Stimulated activated CD8-positive, alpha-beta memory T cell treated with anti-CD3 and anti-CD28 coated beads, Interleukin-4, amount 100 ng/mL, for 4 hours (primary cell): Measurements from ENCODE around the gene CCR6.

Source experiments
- DNase-seq, 2 donors: peaks; one replicate each; pipeline ENCODE4 v3.0.0-alpha.2; 2020; ENCODE audit warnings: low read depth in 2 of 2, low spot score in 1 of 2

CCR6 gene

DNA sequence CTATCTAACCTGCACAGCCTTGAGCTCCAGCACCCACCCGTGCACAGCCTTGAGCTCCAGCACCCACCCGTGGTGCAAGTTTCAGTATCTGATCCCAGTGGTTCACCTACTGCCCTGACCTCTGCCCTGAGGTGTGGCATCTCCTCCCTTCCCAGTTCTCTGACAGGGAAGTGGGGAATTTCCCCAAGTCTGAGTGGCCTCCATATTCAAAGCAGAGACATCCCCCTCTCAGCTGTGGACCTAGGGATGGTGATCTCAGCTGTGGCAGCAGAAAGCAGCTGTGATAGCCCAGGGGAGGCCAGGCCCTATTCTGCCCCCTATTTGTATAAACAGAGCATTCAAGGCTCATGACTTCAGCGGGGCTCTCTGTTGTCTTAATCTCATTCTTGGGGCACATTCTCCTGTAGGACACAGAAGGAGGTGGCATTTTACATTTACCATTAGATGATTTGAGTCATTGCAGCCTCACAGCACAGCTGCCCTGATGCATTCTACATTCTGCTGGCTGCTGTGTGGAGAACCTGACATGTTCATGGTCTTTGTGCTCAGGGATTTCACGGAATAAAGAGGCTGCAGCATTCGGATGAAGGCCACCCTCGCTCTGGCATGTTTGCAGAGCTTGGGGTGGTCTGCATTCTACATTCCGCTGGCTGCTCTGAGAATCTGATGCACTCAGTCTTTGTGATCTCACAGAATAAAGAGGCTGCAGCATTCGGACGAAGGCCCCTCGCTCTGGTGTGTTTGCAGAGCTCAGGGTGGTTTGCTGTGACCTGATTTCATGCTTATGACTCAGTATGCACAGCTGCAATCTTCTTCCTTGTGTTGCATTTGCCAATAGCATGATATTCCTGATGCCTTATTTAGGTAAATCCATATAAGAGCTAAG lies 17.9 kb downstream of the CCR6 start:
- DNase-seq: no peak

DNA sequence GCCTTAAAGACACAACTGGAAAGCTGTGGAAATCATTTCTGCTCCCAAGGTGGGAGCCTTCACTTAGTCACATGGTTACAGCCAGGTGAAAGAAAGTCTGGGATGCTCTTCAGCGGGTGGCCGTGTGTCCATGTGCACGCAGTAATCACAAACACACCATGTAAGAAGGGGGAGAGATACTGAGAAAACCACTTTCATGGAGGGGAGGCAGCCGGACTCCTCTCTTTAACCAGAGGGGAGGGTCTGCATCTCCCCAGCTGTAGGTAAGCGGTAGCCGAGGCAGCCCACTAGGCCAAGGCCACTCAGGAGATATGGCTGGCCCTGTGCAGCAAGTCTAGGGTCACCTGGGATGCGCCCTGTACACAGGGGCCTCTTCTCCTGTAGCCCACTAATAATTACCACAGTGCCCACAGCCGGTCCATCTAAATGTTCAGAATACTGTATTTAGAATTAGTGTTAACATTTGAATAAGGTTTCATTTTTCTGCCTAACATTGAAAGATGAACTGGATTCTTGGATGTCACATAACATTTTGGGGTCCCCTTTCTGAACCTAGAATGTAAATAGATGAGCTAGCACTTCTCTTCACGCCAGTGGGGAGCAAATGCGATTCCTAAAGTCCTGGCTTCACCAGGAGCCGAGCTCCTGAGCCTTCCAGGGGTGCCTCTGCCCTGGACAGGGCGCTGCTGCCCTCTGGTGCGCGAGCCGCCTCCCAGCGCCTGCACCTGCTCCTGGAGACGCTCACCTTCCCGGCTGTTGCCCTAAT lies 19.0 kb downstream of the CCR6 start:
- DNase-seq: no peak

DNA sequence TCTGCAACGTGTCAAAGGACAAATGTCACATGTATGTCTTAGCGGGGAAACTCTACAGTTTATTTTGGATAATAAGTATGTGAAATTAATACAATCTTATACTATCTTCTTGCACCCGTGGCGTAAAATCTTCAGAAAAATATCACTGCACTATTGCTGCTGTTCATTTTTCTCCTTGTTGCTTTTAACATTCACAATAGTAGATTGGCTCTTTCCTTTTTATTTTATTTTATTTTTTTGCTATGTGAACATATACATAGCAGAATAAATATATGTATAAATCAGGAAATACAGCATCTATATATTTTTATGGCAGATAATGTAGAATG lies 19.5 kb downstream of the CCR6 start:
- no peak for DNase-seq

DNA sequence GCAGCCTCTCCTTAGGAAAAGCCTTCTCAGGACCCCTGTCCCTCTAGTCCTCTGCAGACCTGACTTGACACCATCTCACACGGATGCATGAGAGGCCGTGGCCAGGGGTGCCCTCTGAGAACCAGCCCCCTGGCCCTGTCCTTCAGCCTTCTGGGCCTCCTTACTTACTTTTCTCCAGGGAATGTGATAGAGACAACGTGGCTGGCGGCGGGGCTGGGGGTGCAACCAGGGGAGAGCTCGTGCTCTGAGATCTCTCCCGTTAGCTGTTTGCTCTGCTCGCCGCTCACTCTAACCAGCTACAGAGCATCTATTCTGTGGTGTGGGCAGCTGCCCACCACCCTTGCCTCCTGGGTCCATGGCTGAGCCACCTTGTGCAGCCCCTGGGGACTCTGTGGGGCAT lies 20.1 kb downstream of the CCR6 start:
- DNase-seq: no peak

DNA sequence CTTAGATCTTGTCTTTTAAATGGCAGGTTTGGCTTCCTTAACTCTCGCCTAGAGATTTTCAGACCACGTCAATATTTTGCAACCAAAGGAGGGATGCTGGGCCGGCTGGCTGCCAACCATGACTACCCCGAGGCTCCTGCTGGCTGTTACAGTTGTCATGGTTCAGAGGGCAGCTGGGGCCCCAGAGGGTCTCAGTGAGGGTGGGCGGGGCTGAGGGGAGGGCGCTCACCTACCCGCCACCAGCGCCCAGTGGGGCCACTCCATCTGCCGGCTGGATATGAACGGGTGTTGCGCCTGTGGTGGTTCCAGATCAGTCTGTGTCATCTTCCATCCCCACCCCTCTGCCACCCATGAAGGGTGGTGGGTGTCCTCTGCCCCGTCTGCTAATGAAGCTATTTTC lies 22.6 kb downstream of the CCR6 start:
- DNase-seq: no peak

DNA sequence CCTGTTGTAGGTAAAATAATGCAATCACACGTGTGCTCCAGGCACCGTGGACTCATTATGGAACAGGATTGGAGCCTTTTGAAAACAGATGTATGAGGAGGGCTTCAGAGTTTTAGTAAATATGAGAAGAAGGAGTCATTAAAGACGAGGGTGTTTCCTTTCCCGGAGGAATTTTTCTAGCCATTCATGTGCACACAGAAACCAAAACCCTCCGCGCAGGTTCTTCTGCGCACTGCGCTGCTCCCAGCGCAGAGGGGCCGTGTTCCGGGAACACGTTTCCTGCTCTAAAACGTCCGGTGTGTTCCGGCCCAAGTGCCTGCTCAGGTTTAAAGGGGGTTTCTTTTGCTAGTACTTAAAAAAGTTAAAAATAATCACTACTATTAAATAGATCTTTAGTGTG lies 23.2 kb downstream of the CCR6 start:
- no peak for DNase-seq

DNA sequence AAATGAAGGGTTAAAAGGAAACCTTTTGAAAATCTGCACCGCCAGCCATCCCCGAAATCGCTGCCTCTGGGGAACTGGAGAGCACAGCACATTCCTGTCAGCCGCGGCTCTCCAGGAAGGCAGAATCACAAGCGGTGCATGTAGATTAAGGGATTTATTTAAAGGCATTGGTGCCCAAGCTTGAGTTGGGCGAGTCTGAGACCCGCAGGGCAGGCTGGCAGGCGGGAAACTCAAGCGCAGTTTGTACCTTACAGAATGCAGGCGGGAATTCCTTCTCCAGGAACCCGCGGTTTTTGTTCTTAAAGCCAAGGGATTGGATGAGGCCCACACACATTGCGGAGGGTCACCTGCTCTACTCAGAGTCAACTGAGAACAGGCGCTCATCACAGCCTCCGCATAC lies 24.1 kb downstream of the CCR6 start:
- no peak for DNase-seq

DNA sequence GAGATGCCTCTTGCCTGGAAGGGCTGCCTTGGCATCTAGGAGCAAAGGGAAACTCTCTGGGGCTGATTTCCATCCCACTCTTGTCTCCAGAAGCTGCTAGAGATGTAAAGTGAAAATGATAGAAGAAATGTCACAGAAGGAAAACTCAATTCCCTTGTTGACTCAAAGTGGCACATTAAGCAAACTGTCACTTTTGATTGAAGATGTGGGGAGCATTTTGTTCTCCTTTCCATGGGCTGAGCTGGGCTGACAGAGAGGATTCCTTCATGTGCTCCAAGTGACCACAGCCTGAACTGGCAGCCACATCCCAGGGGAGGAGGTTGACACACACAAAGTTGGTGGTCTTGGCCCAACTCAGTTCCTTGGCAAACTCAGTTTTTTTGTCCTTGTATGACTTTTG lies 25.1 kb downstream of the CCR6 start:
- DNase-seq: no peak

DNA sequence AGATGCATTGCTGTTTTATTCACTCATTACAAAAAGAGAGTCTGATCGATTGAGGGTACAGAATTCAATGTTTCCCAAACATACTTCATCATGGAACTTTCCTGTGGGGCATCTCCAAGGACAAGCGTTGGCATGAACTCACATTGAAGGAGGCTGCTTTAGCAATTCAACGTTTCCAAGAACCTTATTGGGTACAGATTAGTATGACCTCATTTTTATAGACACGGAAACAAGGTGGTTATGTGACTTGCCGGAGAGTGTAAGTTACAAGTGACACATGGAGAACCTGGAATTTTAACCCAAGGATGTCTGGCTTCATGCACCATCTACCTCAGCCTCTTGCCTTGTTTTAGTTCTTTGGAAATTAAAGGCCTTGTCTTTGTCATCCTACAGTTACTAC lies 26.1 kb downstream of the CCR6 start:
- DNase-seq: no peak

DNA sequence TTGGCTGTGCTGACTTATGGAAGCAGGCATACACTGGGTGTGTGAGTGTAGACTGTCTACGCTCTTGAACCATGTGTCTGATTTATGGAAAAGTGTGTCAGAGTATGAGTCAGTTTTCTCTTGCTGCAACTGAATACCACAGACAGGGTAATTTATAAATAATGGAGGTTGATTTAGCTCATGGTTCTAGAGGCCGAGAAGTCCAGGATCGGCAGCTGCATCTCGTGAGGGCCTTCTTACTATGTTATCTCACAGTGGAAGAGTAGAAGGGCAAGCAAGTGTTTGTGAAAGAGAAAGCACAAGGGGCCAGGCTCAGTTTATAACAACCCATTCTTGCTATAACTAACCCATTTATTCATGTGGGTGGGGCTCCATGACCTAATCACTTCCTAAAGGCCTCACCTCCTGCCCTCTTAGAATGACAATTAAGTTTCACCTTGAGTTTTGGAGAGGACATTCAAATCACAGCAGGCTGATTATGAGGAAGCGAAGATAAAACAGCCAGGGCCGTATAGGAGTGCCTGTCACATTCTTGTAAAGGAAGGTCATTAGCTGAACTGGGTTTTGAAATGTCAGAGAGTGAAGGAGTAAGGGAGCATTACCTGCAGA lies 28.1 kb downstream of the CCR6 start:
- no peak for DNase-seq

DNA sequence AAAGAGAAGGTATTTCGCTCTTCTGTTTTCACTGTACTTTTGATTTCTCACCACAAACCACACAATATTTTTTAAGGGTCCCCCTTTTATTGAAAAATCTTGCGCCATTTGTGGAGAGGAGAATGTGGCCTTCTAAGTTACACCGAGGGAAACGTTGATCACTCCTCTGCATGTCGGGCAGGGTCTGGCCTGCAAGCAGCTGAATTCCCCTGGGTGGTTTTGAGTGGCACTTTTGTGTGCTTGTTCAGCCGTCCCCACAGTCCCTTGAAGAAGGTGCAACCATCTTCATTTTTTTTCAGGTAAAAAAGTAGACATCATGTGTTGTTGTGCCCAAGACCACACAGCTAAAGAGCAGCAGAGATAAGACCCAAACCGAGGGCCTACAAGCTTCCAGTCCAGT lies 28.8 kb downstream of the CCR6 start:
- no peak for DNase-seq

DNA sequence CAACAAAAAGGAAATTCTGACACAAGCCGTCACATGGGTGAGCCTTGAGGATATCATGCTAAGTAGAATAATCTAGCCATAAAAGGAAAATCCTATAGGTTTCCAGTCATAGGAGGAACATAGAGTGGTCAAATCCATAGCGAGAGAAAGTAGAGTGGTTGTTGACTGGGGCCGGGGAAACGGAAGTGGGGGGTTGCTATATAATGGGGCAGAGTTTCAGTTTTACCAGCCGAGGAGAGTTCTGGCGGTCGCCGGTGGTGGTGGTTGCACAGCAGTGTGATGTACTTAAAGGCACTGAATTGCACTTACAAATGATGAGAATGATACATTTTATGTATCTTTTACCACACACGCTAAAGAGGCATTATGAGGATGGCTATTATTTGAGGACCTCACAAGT lies 30.0 kb downstream of the CCR6 start:
- no peak for DNase-seq

DNA sequence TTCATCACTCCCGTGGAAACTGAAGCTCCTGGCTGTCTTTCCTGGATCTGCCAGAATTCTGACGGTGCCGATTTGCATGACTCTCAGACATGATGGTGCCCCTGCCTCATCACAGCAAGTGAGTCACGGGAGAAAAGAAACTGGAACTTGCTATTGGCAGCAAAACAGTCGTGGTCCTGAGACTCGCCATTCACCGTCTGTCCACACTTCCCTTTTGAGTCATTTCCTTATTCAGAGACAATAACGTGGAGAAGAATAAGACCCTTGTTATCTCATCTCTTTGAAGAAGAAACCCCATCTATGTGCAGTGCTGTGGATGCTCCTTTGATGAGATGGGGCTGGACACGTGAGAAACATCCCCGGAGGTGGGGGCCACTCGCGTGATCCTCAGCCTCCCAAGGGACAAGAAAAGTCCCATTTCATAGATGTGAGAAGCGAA lies 30.6 kb downstream of the CCR6 start:
- no peak for DNase-seq

DNA sequence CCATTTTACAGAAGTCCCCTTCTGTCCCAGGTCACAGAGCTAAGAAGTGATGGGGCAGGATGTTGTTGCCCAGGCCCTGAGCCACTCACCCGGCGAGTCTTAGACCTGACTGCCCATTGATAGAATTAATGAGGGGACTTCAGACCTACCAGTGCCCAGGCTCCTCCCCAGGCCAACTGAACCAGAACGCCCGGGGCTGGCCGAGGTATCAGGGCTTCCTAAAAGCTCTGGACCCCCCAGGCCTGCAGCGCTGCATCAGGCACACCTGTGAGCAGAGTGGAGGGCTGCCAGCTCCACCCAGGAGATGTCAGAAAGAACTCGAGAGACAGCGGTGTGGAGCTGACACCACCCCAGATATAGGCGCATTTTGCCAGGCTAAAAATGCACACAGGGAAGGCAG lies 31.4 kb downstream of the CCR6 start:
- no peak for DNase-seq

DNA sequence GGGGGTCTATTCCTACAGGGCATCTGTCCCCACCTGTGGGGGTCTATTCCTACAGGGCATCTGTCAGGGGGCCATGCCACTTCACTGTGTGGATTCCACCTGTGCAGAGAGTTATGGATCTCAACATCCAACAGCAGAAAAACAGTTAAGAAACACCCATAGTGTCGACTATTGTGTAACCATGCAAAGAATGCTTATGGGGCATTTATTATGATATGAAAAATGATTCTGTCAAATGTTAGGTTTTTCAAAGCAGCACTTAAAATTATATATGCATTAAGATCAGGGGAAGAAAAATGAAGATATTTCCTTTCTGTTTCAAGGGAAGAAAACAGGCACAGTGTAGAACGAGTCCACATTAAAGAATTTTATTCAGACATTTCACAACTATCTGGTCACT lies 32.0 kb downstream of the CCR6 start:
- no peak for DNase-seq

DNA sequence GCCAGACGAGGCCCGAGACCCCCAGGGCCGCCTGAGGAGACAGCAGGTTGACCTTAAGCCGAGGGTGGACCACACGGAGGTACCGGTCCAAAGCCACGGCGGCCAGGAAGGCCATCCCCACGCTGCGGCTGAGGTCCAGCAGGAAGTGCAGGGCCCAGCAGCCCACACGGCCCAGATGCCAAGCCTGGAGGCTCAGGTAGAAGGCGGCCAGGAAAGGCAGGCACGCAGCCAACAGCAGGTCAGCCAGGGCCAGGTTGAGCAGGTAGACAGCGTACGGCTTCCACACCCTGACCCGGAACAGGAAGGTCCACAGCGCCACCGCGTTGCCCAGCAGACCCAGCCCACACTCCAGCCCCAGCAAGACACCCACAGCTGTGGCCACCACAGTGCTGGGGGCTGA lies 34.5 kb downstream of the CCR6 start:
- DNase-seq: no peak

DNA sequence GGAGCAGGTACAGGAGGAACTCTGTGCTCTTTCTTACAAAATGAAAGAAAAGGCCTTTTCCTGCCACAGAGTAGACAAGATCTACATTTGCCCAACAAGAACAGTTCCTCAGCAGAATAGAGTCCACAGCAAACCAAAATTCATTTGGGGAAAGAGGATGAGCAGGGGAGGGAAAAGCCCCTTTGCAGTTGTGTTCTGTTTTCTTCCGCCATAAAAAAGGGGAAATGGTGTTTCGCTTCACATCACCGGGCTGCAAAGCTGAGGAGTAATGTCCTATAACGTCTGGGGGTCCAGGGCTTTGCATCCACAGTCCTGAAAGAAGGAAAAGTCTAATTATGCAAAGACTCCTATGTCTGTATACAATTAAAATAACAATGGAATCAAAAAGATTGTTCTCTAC lies 35.0 kb downstream of the CCR6 start, which contains the start of gene GPR31:
TSS of gene GPR31 (minus strand) at position 118 of the 400 bp plus-strand sequence. CDS start 149 bp downstream, outside the sequence.
- no peak for DNase-seq

DNA sequence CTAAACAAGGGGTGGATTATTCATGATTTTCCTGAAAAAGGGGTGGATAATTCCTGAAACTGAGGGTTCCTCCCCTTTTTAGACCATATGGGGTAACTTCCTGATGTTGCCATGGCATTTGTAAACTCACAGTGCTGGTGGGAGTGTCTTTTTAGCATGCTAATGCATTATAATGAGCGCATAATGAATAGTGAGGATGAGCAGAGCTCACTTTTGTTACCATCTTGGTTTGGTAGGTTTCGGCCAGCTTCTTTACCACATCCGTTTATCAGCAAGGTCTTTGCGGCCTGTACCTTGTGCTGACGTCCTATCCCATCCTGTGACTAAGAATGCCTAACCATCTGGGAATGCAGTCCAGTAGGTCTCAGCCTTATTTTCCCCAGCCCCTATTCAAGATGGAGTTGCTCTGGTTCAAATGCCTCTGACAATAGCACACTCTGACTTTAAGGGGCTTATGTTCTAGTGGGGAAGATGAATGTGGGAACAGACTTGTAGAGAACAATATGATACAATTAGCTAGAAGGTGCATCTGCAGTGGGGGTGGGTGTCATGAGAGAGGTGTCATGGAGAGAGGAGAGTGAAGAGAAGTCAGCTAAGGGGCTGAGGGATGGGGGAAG lies 39.1 kb downstream of the CCR6 start:
- DNase-seq: no peak

DNA sequence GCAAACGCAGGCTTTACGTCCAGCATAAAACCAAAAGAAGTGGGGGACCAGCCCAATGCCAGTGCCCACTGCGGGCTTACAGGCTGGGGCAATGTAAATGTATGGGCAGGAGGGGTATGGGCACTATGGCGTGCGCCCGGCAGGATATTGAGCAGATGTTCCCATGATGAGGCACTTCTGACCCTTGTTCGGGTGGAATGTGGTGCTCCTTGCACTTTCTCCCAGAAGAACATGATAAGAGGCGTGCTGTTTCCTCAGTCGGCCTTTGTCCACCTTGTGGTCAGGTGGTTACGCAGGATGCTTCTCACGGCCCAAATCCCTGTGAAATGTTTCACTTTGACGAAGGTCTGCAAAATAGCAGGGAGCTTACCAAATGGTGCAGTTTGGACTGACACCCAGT lies 39.7 kb downstream of the CCR6 start:
- no peak for DNase-seq

DNA sequence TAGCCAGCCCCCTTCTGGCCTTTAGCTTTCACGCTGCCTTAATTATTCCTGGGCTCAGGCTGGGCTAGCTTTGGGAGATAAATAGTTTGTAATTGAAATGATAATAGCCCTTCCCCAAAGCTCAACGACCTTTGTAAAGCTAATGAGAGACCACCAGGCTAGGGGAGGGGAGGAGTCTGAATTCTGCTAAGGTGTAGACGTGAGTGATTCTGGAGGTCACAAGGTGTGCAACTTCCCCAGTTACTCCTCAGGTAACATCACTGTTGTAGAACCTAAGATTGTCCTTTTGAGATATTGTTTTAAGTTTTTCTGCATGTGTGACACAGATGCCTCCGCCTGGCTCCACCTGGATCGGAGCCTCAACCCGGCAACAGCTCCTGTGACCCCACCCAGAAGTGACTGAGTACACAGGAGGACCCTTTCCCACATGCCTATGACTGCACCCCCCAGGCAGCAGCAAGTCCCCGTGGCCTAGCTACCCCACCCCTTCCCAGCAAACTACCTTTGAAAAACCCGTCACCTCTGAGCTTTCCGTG lies 40.6 kb downstream of the CCR6 start:
- DNase-seq: no peak

DNA sequence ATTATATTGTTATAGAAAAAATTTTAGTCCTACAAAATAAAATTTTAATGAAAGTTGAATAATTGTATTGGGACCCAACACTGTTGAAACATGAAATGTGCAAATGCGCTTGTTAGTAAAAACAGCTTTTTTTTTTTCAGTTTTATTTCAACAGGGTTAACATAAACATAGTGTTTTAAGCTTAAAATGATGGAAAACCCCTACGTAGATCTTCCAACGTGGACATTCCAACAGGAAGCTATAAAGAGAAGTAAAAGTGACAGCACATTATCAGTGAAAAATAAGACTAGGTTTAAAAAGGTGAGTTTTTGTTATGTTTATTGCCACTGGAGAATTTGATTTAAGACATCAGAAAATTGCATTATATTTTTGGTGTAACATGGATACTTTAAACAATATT lies 41.4 kb downstream of the CCR6 start:
- DNase-seq: no peak
